Measurements from ENCODE around the gene AHCYL2.

DNA sequence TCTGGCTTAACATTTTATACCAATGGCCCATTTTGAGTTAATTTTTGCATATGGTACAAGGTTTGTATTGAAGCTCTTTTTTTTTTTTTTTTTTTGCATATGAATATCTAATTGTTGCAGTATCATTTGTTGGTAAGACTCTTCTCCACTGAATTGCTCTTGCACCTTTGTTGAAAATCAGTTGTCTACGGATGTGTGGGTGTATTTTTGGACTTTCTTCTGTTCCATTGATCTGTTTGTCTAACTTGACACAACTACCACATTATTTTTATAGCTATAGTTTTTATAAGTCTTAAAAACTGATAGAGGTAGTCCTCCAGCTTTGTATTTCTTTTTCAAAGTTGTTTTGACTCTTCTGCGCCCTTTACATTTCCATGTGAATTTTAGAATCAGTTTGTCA, 53.9 kb downstream of the AHCYL2 start:
- TF ChIP-seq, protein P1, sequence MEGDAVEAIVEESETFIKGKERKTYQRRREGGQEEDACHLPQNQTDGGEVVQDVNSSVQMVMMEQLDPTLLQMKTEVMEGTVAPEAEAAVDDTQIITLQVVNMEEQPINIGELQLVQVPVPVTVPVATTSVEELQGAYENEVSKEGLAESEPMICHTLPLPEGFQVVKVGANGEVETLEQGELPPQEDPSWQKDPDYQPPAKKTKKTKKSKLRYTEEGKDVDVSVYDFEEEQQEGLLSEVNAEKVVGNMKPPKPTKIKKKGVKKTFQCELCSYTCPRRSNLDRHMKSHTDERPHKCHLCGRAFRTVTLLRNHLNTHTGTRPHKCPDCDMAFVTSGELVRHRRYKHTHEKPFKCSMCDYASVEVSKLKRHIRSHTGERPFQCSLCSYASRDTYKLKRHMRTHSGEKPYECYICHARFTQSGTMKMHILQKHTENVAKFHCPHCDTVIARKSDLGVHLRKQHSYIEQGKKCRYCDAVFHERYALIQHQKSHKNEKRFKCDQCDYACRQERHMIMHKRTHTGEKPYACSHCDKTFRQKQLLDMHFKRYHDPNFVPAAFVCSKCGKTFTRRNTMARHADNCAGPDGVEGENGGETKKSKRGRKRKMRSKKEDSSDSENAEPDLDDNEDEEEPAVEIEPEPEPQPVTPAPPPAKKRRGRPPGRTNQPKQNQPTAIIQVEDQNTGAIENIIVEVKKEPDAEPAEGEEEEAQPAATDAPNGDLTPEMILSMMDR (IDR thresholded peaks at IDR 0.05): no peak
- no peak for TF ChIP-seq POLR2A (IDR thresholded peaks at IDR 0.05)
